ENCODE results near the gene CELSR2.

Gene CELSR2

DNA sequence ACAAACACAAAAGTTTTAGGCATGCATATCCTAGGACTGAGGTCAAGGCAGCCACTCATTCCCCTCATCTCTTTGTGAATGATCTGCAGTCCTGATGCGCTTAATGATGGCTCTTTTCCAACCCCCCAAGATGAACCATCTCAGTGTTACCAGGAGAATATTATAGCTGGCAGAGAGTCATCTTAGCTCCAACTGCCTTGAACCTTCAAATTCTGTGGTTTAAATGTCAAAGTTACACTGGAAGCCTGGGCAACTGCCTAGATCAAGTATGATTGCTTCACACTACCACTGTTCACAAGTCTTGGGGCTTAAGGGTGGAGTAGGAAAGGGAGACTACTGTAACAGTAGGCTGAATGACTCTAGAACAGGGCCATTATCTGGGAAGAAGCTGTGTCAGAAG, 65.5 kb downstream of the CELSR2 start:
- in situ Hi-C loops (cut with HindIII; ENCODE audit: low pct_ligation_motif_present, low sequenced_read_pairs), result no loop called here
- H3K27me3 ChIP-seq (replicated peaks), result no peaks in the 10 kb centered on the region
- no peak for DNase-seq

DNA sequence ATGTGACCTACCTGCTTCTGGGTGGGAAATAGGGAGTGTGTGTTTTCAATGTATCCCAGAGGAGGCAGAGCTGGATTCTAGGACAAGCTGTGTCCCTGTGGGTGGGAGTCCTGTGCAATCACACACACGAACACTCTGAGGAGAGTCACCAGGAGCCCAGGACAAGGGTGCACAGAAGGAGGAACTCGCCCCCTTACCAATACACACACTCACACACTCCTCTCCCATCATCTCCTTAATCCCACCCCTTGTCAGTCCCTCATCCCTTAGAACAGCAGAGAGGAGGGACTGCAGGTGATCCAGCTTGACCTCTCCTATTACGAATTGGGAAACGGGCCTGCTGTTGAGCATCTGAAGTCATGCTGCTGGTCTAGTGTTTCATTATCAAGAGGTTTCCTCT, 65.9 kb downstream of the CELSR2 start:
- no peak for DNase-seq
- Histone ChIP-seq H3K27me3 (replicated peaks) (no peaks in the 10 kb centered on the region), H3K27ac (no peak overlapping the region), H3K4me3 (ENCODE audit: low read depth, low read length) (no peak overlapping the region), H3K36me3 (replicated peaks) (peaks cover 48% of the 10 kb centered on the region)
- in situ Hi-C loops (cut with HindIII; ENCODE audit: low pct_ligation_motif_present, low sequenced_read_pairs), result no loop called here
- TF ChIP-seq, protein P1, sequence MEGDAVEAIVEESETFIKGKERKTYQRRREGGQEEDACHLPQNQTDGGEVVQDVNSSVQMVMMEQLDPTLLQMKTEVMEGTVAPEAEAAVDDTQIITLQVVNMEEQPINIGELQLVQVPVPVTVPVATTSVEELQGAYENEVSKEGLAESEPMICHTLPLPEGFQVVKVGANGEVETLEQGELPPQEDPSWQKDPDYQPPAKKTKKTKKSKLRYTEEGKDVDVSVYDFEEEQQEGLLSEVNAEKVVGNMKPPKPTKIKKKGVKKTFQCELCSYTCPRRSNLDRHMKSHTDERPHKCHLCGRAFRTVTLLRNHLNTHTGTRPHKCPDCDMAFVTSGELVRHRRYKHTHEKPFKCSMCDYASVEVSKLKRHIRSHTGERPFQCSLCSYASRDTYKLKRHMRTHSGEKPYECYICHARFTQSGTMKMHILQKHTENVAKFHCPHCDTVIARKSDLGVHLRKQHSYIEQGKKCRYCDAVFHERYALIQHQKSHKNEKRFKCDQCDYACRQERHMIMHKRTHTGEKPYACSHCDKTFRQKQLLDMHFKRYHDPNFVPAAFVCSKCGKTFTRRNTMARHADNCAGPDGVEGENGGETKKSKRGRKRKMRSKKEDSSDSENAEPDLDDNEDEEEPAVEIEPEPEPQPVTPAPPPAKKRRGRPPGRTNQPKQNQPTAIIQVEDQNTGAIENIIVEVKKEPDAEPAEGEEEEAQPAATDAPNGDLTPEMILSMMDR (IDR thresholded peaks at IDR 0.05; ENCODE audit: low read depth, low read length, missing control alignments), result no peak

More for the DNA sequence above, 65.5 kb downstream of the CELSR2 start:
- Histone ChIP-seq H3K4me3 (ENCODE audit: low read depth, low read length) (no peak overlapping the region), H3K27ac (no peak overlapping the region), H3K36me3 (replicated peaks) (peaks cover 48% of the 10 kb centered on the region)
- TF ChIP-seq, protein P1 (IDR thresholded peaks at IDR 0.05; ENCODE audit: low read depth, low read length, missing control alignments), result no peak

DNA sequence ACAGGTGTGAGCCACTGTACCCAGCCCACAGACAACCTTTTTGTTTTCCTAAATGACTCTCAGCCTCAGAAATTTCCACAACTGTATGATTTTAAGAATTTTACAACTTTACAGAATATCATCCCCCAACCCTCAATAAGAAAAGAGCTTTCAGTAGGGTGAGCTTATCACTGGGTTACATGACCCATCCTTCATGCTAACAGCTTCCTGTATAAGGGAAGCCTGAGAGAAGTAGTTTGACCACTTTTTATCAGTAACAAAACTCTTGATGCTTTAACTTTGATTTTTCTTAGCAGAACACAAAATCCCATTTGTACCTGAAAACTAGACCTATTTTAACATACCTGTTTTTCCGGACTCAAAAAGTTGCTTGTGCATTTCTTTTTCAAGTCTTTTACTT, 67.2 kb downstream of the CELSR2 start:
- no peak overlapping the region for H3K4me3 ChIP-seq (ENCODE audit: low read depth, low read length)
- H3K36me3 ChIP-seq (replicated peaks), result peaks cover 48% of the 10 kb centered on the region
- TF ChIP-seq, protein P1 (IDR thresholded peaks at IDR 0.05; ENCODE audit: low read depth, low read length, missing control alignments), result no peak
- in situ Hi-C loops (cut with HindIII; ENCODE audit: low pct_ligation_motif_present, low sequenced_read_pairs), result no loop called here
- DNase-seq, result no peak
- no peak overlapping the region for H3K27ac ChIP-seq
- no peaks in the 10 kb centered on the region for H3K27me3 ChIP-seq (replicated peaks)

DNA sequence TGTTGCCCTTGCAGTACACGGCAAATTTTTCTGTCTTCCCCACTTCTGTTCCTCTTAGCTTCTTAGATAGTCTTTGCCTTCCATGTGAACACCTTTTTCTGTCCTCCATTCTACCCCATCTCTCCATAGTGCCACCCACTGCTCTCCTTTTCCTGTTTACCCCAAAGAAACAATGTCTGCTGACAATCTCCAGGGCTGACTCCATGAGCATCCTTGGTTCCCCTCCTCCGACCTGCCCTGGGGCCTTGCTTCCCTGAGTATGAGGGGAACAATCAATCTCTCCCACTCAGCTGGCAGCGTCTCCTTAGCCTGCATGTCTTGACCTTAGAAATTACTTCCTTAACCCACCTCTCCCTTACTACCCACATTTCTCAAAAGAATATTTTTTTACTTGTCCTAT, 69.8 kb downstream of the CELSR2 start:
- Histone ChIP-seq H3K27me3 (replicated peaks) (no peaks in the 10 kb centered on the region), H3K27ac (no peak overlapping the region), H3K4me3 (ENCODE audit: low read depth, low read length) (no peak overlapping the region), H3K36me3 (replicated peaks) (peaks cover 57% of the 10 kb centered on the region)
- TF ChIP-seq, protein P1 (IDR thresholded peaks at IDR 0.05; ENCODE audit: low read depth, low read length, missing control alignments), result no peak
- DNase-seq, result no peak
- in situ Hi-C loops (cut with HindIII; ENCODE audit: low pct_ligation_motif_present, low sequenced_read_pairs), result no loop called here

DNA sequence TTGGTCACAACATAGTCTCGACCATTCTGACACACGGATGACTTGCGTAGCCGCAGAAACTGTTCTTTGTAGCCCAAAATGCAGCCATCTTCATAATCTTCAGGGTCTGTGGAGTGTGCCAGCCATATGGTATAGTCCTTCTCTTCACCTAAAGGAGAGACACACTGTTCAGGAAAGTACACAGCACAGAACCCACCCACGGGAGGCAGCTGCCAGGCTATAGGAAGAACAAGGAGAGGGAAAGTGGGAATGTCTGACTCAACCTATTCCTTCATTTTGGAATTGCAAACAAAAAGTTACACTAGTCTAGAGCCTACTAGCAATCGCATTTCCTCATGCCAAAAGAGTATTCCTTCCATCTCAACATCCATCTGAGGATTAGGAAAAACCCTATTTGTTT, 73.6 kb downstream of the CELSR2 start:
- H3K36me3 ChIP-seq (replicated peaks), result peaks cover 48% of the 10 kb centered on the region
- no peak overlapping the region for H3K27ac ChIP-seq
- DNase-seq, result no peak
- H3K4me3 ChIP-seq (ENCODE audit: low read depth, low read length), result no peak overlapping the region
- in situ Hi-C loops (cut with HindIII; ENCODE audit: low pct_ligation_motif_present, low sequenced_read_pairs), result no loop called here
- TF ChIP-seq, protein P1 (IDR thresholded peaks at IDR 0.05; ENCODE audit: low read depth, low read length, missing control alignments), result no peak
- H3K27me3 ChIP-seq (replicated peaks), result no peaks in the 10 kb centered on the region
